ENCODE data around the gene IGFN1.

Gene IGFN1

DNA sequence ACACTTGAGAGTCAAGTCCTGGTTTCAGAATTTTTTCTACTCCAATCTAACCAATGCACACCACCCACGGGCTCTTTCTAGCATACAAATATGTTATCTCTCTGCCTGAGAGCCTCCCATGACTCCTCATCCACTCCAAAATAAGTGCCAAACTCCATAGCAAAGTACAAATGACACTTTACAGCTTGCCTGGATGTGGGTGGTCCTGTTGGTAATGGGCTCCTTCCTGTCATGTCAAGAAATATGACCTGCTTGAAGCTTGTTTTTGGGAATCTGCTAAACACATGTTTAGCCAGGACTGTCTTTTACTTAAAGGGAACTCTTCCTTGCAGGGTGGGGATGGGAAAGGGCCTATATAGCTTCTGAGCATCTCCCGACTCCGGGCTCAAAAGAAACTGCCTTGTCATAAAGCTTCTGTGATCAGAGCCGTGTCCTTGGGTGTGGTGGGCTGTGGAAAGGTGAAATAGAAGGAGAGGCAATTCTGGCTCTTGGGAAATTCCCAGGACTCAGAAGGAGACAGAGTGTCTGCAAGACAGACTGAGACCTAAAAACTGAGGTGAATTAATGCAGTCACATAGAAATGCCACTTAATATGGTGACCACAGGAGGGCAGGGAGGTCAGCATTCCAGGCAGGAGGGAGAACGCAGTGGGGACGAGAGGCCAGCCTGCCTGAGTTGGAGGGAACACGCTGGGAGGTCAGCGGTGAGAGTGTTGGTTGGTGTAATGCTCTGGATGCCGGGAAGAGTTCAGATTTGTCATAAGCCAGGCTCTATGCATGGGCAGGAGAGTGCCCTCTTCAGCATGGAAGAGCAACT is 6.1 kb upstream of the IGFN1 start:
- Mint-ChIP-seq H3K4me3 (no peak overlapping the region), H3K27me3 (ENCODE audit: low read depth) (peaks cover 23% of the 10 kb centered on the region), H3K27ac (no peak overlapping the region), H3K4me1 (ENCODE audit: low read depth) (no peaks in the 10 kb centered on the region), H3K36me3 (ENCODE audit: low read depth) (no peaks in the 10 kb centered on the region), H3K9me3 (no peaks in the 10 kb centered on the region)
- DNase-seq (ENCODE audit: low spot score), result no peak

- H3K4me3 Mint-ChIP-seq, result no peak overlapping the region
- no peaks in the 10 kb centered on the region for H3K4me1 Mint-ChIP-seq (ENCODE audit: low read depth)
- no peaks in the 10 kb centered on the region for H3K9me3 Mint-ChIP-seq
- no peak for DNase-seq (ENCODE audit: low spot score)
- H3K27ac Mint-ChIP-seq, result no peak overlapping the region
- no peaks in the 10 kb centered on the region for H3K36me3 Mint-ChIP-seq (ENCODE audit: low read depth)
- peaks cover 18% of the 10 kb centered on the region for H3K27me3 Mint-ChIP-seq (ENCODE audit: low read depth)
Observed at GRCh38 chr1:201185123-201185453, 5.5 kb upstream of the IGFN1 start.

- H3K36me3 Mint-ChIP-seq (ENCODE audit: low read depth), result no peaks in the 10 kb centered on the region
- DNase-seq (ENCODE audit: low spot score), result no peak
- H3K4me1 Mint-ChIP-seq (ENCODE audit: low read depth), result no peaks in the 10 kb centered on the region
- H3K27ac Mint-ChIP-seq, result no peak overlapping the region
- no peaks in the 10 kb centered on the region for H3K9me3 Mint-ChIP-seq
- peaks cover 14% of the 10 kb centered on the region for H3K27me3 Mint-ChIP-seq (ENCODE audit: low read depth)
- H3K4me3 Mint-ChIP-seq, result no peak overlapping the region
Observed at GRCh38 chr1:201185527-201186128, 5.0 kb upstream of the IGFN1 start.

GRCh38 chr1:201186192-201186591 is 4.4 kb upstream of the IGFN1 start:
- Mint-ChIP-seq H3K36me3 (ENCODE audit: low read depth) (no peaks in the 10 kb centered on the region), H3K4me1 (ENCODE audit: low read depth) (no peaks in the 10 kb centered on the region), H3K27ac (no peak overlapping the region), H3K9me3 (no peaks in the 10 kb centered on the region), H3K4me3 (no peak overlapping the region), H3K27me3 (ENCODE audit: low read depth) (peaks cover 12% of the 10 kb centered on the region)
- no peak for DNase-seq (ENCODE audit: low spot score)

GRCh38 chr1:201189085-201189484 is 1.5 kb upstream of the IGFN1 start:
- Mint-ChIP-seq H3K27me3 (ENCODE audit: low read depth) (peaks cover 7% of the 10 kb centered on the region), H3K36me3 (ENCODE audit: low read depth) (no peaks in the 10 kb centered on the region), H3K4me1 (ENCODE audit: low read depth) (no peaks in the 10 kb centered on the region), H3K27ac (no peak overlapping the region), H3K4me3 (no peak overlapping the region), H3K9me3 (no peaks in the 10 kb centered on the region)
- no peak for DNase-seq (ENCODE audit: low spot score)

- Mint-ChIP-seq H3K27me3 (ENCODE audit: low read depth) (peaks cover 2% of the 10 kb centered on the region), H3K9me3 (no peaks in the 10 kb centered on the region), H3K27ac (no peak overlapping the region), H3K4me1 (ENCODE audit: low read depth) (no peaks in the 10 kb centered on the region), H3K36me3 (ENCODE audit: low read depth) (no peaks in the 10 kb centered on the region), H3K4me3 (no peak overlapping the region)
- no peak for DNase-seq (ENCODE audit: low spot score)
Observed at GRCh38 chr1:201190005-201190404, 619 bp upstream of the IGFN1 start.

DNA sequence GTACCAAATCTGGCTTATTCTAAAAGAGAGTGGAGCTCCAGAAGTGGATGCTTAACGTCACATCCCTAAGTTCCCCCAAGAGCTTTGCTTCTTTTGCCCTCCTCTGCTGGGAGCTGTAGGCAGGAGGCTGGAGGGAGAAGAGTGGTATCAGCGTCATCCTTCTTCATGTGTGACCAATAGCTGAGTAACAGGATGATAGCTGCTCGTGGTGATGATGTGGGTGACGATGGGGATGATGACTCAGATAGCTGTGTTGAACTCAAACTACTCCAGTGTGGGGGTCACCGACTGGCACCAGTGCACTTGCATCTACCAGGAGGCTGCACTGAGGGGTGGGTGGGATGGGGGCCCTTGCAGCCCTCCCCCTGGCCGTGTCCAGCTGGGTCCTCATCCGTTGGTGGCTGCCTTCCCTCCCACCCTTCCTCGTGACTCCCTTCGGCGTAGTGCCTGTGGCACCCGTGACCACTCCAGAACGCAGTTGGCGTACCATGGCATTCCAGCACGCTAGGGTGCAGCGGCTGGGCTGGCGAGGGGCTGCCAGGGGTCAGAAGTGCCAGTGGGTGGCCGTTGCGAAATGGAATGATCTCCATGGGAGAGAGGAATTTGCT is 1.1 kb downstream of the IGFN1 start:
- no peaks in the 10 kb centered on the region for H3K36me3 Mint-ChIP-seq (ENCODE audit: low read depth)
- H3K4me1 Mint-ChIP-seq (ENCODE audit: low read depth), result no peaks in the 10 kb centered on the region
- DNase-seq (ENCODE audit: low spot score), result peak; percentile 53
- H3K4me3 Mint-ChIP-seq, result no peak overlapping the region
- H3K27ac Mint-ChIP-seq, result no peak overlapping the region
- H3K27me3 Mint-ChIP-seq (ENCODE audit: low read depth), result peaks cover 2% of the 10 kb centered on the region
- no peaks in the 10 kb centered on the region for H3K9me3 Mint-ChIP-seq

DNA sequence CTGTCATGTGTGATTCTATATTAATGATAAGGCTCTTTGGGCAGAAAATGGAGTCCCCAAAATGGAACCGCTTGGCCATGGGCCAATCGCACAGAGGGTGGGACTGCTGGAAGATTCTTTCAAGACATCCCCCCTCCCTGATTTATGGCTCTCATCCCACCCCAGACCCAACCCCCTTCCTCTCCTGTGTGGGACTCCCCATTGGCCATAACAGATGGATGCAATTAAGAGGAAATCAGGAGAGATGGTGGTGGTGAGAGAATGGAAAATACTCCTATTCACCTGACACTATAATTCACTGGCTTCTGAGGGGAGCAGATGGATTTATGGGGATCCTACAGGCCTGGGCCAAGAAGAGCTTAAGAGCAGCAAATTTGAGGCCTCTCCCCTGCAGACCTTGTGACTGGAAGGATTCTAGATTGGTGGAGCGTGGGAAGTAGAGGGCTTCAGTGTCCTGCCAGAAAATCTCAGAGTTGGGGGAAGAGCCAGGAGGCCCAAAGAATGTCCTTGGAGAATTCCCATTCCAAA is 1.7 kb downstream of the IGFN1 start:
- Mint-ChIP-seq H3K9me3 (no peaks in the 10 kb centered on the region), H3K36me3 (ENCODE audit: low read depth) (no peaks in the 10 kb centered on the region), H3K27me3 (ENCODE audit: low read depth) (peaks cover under 1% of the 10 kb centered on the region), H3K4me1 (ENCODE audit: low read depth) (no peaks in the 10 kb centered on the region), H3K4me3 (no peak overlapping the region), H3K27ac (no peak overlapping the region)
- DNase-seq (ENCODE audit: low spot score), result no peak

GRCh38 chr1:201194046-201194445 is 3.4 kb downstream of the IGFN1 start:
- no peak overlapping the region for H3K4me3 Mint-ChIP-seq
- H3K36me3 Mint-ChIP-seq (ENCODE audit: low read depth), result no peaks in the 10 kb centered on the region
- H3K9me3 Mint-ChIP-seq, result no peaks in the 10 kb centered on the region
- peaks cover under 1% of the 10 kb centered on the region for H3K27me3 Mint-ChIP-seq (ENCODE audit: low read depth)
- DNase-seq (ENCODE audit: low spot score), result no peak
- H3K27ac Mint-ChIP-seq, result no peak overlapping the region
- no peaks in the 10 kb centered on the region for H3K4me1 Mint-ChIP-seq (ENCODE audit: low read depth)

DNA sequence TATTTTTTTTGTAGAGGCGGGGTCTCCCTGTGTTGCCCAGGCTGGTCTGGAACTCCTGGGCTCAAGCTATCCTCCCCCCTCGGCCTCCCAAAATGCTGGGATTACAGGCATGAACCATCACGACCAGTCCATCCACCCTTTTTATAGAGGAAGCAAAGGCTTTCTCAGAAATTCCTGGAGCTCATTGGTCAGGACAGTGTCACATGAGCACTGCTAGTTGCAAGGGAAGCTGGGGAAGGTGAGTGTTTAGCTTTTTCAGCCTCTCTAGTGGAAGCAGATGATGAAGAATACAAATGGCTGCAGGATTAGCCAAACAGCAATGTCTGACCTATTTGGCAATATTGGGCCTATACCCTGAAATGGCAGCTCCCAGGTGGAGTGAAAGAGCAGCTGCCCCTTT is 8.0 kb downstream of the IGFN1 start:
- Mint-ChIP-seq H3K4me3 (no peak overlapping the region), H3K27ac (no peak overlapping the region), H3K27me3 (ENCODE audit: low read depth) (peaks cover 2% of the 10 kb centered on the region), H3K4me1 (ENCODE audit: low read depth) (no peaks in the 10 kb centered on the region), H3K36me3 (ENCODE audit: low read depth) (no peaks in the 10 kb centered on the region), H3K9me3 (no peaks in the 10 kb centered on the region)
- DNase-seq (ENCODE audit: low spot score), result no peak

DNA sequence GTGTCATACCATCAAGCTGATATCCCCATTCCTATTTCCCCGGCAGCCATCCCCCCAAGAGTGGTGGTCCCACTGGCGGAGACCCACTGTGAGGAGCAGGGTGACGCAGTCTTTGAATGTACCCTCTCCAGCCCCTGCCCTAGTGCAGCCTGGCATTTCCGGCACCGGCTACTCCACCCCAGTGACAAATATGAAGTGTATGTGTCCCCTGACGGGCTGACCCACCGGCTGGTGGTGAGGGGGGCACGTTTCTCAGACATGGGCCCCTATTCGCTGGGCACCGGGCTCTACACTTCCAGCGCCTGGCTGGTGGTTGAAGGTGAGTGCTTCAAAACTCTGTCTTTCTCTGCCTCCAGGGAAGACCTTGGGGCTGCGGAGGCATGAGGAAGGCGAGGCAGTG is 14.4 kb downstream of the IGFN1 start:
- Mint-ChIP-seq H3K27ac (no peak overlapping the region), H3K36me3 (ENCODE audit: low read depth) (no peaks in the 10 kb centered on the region), H3K4me3 (no peak overlapping the region), H3K9me3 (no peaks in the 10 kb centered on the region), H3K27me3 (ENCODE audit: low read depth) (peaks cover 3% of the 10 kb centered on the region), H3K4me1 (ENCODE audit: low read depth) (no peaks in the 10 kb centered on the region)
- DNase-seq (ENCODE audit: low spot score), result no peak

GRCh38 chr1:201206176-201206575 is 15.6 kb downstream of the IGFN1 start:
- Mint-ChIP-seq H3K27ac (no peak overlapping the region), H3K4me3 (no peak overlapping the region), H3K4me1 (ENCODE audit: low read depth) (no peaks in the 10 kb centered on the region), H3K27me3 (ENCODE audit: low read depth) (peaks cover 5% of the 10 kb centered on the region), H3K9me3 (no peaks in the 10 kb centered on the region), H3K36me3 (ENCODE audit: low read depth) (no peaks in the 10 kb centered on the region)
- DNase-seq (ENCODE audit: low spot score), result no peak

GRCh38 chr1:201207046-201207445 is 16.4 kb downstream of the IGFN1 start:
- DNase-seq (ENCODE audit: low spot score), result no peak
- Mint-ChIP-seq H3K4me1 (ENCODE audit: low read depth) (no peaks in the 10 kb centered on the region), H3K9me3 (no peaks in the 10 kb centered on the region), H3K4me3 (no peak overlapping the region), H3K27ac (no peak overlapping the region), H3K36me3 (ENCODE audit: low read depth) (no peaks in the 10 kb centered on the region), H3K27me3 (ENCODE audit: low read depth) (peaks cover 6% of the 10 kb centered on the region)

GRCh38 chr1:201208236-201208635 is 17.6 kb downstream of the IGFN1 start:
- Mint-ChIP-seq H3K36me3 (ENCODE audit: low read depth) (no peaks in the 10 kb centered on the region), H3K4me1 (ENCODE audit: low read depth) (no peaks in the 10 kb centered on the region), H3K27me3 (ENCODE audit: low read depth) (peaks cover 6% of the 10 kb centered on the region), H3K9me3 (no peaks in the 10 kb centered on the region), H3K4me3 (no peak overlapping the region), H3K27ac (no peak overlapping the region)
- DNase-seq (ENCODE audit: low spot score), result no peak
